ENCODE data around the gene ALPL. TPM values are rescaled to one million over a fixed set of nuclear protein-coding genes. Genes with fewer than 3 reads are reported as not detected.

Gene ALPL
- total and polyA plus RNA-seq, 2 of the 4 experiments (the other 2 are of a cell fraction) = 0.54 to 2.2 TPM

DNA sequence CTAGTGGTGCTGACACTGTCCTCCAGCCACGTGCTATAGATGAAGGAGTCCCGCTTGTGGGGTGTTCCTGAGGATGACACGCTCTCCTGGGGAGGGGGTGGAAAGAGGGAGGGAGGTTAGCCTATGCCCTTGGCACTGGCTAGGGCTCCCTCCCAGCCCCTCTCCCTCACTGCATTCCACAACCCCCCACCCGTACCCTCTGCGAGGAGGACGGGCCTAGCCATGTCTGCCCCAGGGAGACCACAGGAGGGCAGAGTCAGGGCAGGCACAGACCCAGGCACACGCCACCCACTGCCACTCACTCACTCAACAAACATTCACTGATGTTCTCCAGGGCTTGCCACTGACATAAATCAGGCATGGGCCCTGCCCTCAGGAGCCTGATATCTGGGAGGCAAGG lies 89.2 kb downstream of the ALPL start:
- Histone ChIP-seq H2AK5ac (ENCODE audit: low read depth, low read length) (peak overlapping the region; percentile 28; the same call in 1 of the 2 replicates), H2AFZ (replicated peaks; ENCODE audit: low read length, poor library complexity) (no peak overlapping the region), H3K36me3 (ENCODE audit: control insufficient read depth, insufficient read depth, low read length) (no peaks in the 10 kb centered on the region), H2BK20ac (ENCODE audit: low read depth, low read length) (no peak overlapping the region), H3K14ac (replicated peaks; ENCODE audit: low read depth, low read length) (no peak overlapping the region), H3K4me3 (ENCODE audit: insufficient read depth, low read depth, low read length) (no peak overlapping the region), H3K27me3 (ENCODE audit: control insufficient read depth, insufficient read depth, low read length) (peaks cover 27% of the 10 kb centered on the region), H3K79me1 (ENCODE audit: low read depth in 1 of 2, low read length in 2 of 2) (no peaks in the 10 kb centered on the region), H3K9ac (ENCODE audit: low read depth, low read length) (no peak overlapping the region), H4K8ac (ENCODE audit: low read depth in 2 of 2, low read length in 2 of 2) (no peak overlapping the region), H2BK5ac (ENCODE audit: low read depth, low read length, poor library complexity, severe bottlenecking) (no peak overlapping the region), H2AK9ac (replicated peaks; ENCODE audit: low read depth, low read length, poor library complexity) (peak overlapping the region; percentile 16), H3K9me3 (ENCODE audit: control insufficient read depth, insufficient read depth, low read length) (no peaks in the 10 kb centered on the region), H4K20me1 (ENCODE audit: insufficient read depth, low read length) (no peaks in the 10 kb centered on the region; the same call in 1 of the 2 replicates), H3K18ac (ENCODE audit: low read depth, low read length) (no peak overlapping the region), H2BK120ac (ENCODE audit: low read depth, low read length) (no peak overlapping the region), H4K91ac (ENCODE audit: insufficient read depth, low read depth, low read length) (no peak overlapping the region), H3K27ac (ENCODE audit: insufficient read depth, low read length) (no peak overlapping the region), H3K4me1 (ENCODE audit: control insufficient read depth, insufficient read depth, low read length) (no peaks in the 10 kb centered on the region), H3K4me2 (ENCODE audit: low read depth, low read length) (no peak overlapping the region), H3K4ac (ENCODE audit: low read depth, low read length) (no peak overlapping the region), H3K56ac (ENCODE audit: extremely low read depth, insufficient read depth, low read length) (no peak overlapping the region), H2BK15ac (ENCODE audit: low read depth, low read length) (no peak overlapping the region), H4K5ac (ENCODE audit: low read depth, low read length) (no peak overlapping the region), H3K23ac (ENCODE audit: low read depth, low read length) (no peak overlapping the region), H3K9me1 (ENCODE audit: insufficient read depth, low read length) (no peaks in the 10 kb centered on the region)
- no TSS peak for BruUV-seq (replicated peaks)
- in situ Hi-C loops (cut with MboI; ENCODE audit: low sequenced_read_pairs) (no loop called here), intact Hi-C loops (cut with micrococcal nuclease) (no loop called here), dilution Hi-C loops (cut with HindIII; ENCODE audit: low sequenced_read_pairs, unreplicated experiment) (no loop called here)
- WGBS, 2 experiments (ENCODE audit: extremely low coverage in 2 of 2, insufficient read length in 1 of 2) = no CpG with 5 or more reads among the region's 7 CpGs
- CTCF ChIA-PET = no interaction called here
- no peak for DNase-seq
- no peak for TF ChIP-seq FOS (IDR thresholded peaks at IDR 0.05; ENCODE audit: low read depth, low read length)
- TF ChIP-seq, protein P1, sequence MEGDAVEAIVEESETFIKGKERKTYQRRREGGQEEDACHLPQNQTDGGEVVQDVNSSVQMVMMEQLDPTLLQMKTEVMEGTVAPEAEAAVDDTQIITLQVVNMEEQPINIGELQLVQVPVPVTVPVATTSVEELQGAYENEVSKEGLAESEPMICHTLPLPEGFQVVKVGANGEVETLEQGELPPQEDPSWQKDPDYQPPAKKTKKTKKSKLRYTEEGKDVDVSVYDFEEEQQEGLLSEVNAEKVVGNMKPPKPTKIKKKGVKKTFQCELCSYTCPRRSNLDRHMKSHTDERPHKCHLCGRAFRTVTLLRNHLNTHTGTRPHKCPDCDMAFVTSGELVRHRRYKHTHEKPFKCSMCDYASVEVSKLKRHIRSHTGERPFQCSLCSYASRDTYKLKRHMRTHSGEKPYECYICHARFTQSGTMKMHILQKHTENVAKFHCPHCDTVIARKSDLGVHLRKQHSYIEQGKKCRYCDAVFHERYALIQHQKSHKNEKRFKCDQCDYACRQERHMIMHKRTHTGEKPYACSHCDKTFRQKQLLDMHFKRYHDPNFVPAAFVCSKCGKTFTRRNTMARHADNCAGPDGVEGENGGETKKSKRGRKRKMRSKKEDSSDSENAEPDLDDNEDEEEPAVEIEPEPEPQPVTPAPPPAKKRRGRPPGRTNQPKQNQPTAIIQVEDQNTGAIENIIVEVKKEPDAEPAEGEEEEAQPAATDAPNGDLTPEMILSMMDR (conservative IDR thresholded peaks at IDR 0.05; ENCODE audit: low read depth, low read length) = no peak
- TF ChIP-seq NFE2L2 (IDR thresholded peaks at IDR 0.05; ENCODE audit: low read depth, low read length) = no peak
- no peak for TF ChIP-seq MAZ (IDR thresholded peaks at IDR 0.05; ENCODE audit: borderline replicate concordance, low read depth, low read length)
- no peak for TF ChIP-seq MXI1 (IDR thresholded peaks at IDR 0.05; ENCODE audit: borderline replicate concordance, low read depth, low read length)
- TF ChIP-seq RAD21 (IDR thresholded peaks at IDR 0.05; ENCODE audit: low read length) = no peak
- no peak for TF ChIP-seq BHLHE40 (IDR thresholded peaks at IDR 0.05; ENCODE audit: low read depth, low read length)
- no peak for TF ChIP-seq CEBPB (IDR thresholded peaks at IDR 0.05; ENCODE audit: low read depth, low read length)
- no peak for TF ChIP-seq SMC3 (IDR thresholded peaks at IDR 0.05; ENCODE audit: low read depth, low read length)
- no peak for TF ChIP-seq RCOR1 (IDR thresholded peaks at IDR 0.05; ENCODE audit: insufficient replicate concordance, low read length)
- TF ChIP-seq RFX5 (IDR thresholded peaks at IDR 0.05; ENCODE audit: low read depth, low read length) = no peak
- no peak for TF ChIP-seq MAFK (IDR thresholded peaks at IDR 0.05; ENCODE audit: low read depth, low read length)
- TF ChIP-seq, protein P2, sequence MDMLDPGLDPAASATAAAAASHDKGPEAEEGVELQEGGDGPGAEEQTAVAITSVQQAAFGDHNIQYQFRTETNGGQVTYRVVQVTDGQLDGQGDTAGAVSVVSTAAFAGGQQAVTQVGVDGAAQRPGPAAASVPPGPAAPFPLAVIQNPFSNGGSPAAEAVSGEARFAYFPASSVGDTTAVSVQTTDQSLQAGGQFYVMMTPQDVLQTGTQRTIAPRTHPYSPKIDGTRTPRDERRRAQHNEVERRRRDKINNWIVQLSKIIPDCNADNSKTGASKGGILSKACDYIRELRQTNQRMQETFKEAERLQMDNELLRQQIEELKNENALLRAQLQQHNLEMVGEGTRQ (IDR thresholded peaks at IDR 0.05; ENCODE audit: low read depth, low read length) = no peak
- TF ChIP-seq CHD1 (IDR thresholded peaks at IDR 0.05; ENCODE audit: low read depth, low read length) = no peak
- TF ChIP-seq POLR2A (IDR thresholded peaks at IDR 0.05; ENCODE audit: low read depth, low read length) = no peak
- no peak for ATAC-seq (ENCODE audit: low read depth)
- POLR2A ChIA-PET (ENCODE audit: unreplicated experiment) = no interaction called here

Measured in IMR-90 (cell line).